ENCODE measurements around the gene HPS3. TPM values are rescaled to one million over a fixed set of nuclear protein-coding genes. Genes with fewer than 3 reads are reported as not detected.

Gene HPS3, protein sequence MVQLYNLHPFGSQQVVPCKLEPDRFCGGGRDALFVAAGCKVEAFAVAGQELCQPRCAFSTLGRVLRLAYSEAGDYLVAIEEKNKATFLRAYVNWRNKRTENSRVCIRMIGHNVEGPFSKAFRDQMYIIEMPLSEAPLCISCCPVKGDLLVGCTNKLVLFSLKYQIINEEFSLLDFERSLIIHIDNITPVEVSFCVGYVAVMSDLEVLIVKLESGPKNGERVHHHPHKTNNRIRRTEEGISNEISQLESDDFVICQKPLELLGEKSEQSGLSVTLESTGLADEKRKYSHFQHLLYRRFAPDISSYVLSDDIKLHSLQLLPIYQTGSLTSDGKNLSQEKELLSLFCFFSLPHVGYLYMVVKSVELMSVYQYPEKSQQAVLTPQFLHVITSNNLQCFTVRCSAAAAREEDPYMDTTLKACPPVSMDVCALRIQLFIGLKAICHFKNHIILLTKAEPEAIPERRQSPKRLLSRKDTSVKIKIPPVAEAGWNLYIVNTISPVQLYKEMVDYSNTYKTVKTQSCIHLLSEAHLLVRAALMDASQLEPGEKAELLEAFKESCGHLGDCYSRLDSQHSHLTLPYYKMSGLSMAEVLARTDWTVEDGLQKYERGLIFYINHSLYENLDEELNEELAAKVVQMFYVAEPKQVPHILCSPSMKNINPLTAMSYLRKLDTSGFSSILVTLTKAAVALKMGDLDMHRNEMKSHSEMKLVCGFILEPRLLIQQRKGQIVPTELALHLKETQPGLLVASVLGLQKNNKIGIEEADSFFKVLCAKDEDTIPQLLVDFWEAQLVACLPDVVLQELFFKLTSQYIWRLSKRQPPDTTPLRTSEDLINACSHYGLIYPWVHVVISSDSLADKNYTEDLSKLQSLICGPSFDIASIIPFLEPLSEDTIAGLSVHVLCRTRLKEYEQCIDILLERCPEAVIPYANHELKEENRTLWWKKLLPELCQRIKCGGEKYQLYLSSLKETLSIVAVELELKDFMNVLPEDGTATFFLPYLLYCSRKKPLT
- total RNA-seq (2022; extraction: Qiagen RNA extraction; ENCODE audit: low read depth), result 34.7 to 44.6 TPM (median 38.2 TPM) in 5 replicates

DNA sequence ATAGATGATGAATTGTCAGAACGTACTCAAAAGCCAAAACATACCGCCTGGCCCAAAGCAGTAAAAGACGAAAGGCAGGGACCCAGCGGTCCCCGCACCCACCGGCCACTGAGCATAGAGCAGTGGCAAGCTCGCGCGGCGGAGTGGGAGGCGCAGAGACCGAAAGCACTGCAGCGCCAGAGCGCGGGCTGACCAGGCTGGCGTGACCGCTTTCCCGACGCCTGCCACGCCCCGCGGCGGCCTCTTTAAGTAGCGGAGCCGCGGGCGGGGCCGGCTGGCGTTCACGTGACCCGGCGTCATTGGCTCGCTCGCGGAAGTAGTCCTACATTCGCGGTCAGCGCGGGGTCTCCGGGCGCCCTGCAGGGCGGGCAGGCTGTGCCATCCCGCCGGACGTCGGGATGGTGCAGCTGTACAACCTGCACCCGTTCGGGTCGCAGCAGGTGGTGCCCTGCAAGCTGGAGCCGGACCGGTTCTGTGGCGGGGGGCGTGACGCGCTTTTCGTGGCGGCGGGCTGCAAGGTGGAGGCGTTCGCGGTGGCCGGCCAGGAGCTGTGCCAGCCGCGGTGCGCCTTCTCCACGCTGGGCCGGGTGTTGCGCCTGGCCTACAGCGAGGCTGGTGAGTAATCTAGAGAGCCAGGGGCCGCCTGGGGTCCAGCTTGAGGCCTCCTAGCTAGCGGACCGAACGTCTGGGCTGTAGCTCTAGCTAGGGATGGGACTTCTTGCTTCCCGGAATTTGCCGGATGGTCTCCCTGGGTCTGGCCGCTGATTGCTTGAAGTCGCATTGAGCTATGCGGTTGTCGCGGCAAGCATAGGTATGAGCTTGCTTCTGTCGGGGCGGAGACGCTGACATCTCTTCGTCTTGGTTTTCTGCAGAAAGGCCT lies at the start of gene HPS3:
HPS3 (plus strand) TSS at position 313 of the 880 bp plus-strand sequence; CDS start at position 399, 86 bp downstream.

DNA sequence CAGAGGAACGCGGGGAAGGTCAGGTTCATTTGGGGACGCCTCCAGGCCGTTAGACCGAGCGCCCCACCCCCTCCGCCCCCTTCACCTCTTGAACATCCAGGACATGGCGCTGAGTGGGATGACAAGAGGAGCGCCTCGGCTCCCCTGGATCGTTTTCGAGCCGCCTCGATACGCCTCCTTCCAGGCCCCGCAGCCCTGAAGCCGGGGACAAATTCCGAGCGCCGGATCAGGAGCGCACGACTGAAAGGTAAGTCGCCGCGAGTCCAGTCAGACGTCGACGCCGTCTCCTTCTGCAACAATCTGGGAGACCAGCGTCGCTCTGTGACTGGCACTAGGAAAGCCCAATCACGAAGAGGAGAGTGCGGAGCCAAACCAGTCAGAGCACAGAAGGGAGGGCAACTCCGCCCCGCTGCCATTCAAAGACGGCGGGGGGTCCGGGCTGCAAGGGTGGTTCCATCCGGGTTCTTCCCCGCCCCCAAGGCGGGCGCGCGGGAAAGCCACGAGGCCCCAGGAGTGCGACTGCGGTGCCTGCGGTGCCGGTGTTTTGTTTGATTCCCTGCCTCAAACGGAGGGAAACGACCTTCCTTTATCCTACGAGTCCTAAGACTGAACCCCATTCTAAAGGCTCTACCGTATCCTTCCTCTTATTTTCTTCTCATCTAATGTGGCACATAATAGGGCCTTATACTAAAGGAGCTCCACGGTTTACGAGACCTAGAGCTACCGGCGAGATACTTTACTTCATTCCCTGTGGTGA lies 43.0 kb upstream of the HPS3 start, which contains the start of gene HLTF:
HLTF (minus strand) TSS at position 302 of the 757 bp plus-strand sequence; CDS start at position 105, 197 bp downstream.

DNA sequence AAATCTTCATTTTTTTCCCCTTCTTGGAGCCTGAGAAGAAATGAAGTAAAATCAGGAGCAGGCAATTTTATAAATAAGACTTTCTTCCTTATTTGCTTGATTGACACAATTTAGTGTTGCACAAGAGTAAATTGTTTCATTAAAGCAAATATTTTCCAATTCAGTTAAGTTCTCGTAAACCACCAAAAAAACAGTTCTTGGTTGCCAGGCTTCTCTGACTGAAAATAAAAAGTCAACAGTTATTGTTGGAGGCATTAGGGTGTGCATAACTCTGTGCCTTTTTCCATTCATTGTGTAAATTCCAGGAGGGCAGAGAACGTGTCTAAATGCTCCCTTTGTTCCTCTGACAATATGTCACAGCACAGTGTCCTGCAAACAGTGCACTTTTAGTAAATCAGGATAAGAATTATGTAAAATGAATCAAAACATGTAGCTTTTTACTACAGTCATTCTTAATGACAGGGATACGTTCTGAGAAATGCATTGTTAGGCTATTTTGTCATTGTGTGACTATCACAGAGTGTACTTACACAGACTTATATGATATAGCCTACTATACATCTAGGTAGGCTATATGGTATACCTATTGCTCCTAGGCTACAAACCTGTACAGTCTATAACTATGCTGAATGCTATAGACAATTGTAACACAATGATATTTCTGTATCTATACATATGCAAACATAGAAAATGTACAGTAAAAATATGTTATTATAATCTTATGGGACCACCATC lies 92.5 kb downstream of the HPS3 start, which contains the start of gene CP:
CP (minus strand) TSS at position 47 of the 735 bp plus-strand sequence; CDS start at position 10, 37 bp downstream.

Other genes with a start within 250 kb of the HPS3 start
- gene GYG1, start 138.1 kb upstream of the HPS3 start, total RNA-seq (2022; extraction: Qiagen RNA extraction; ENCODE audit: low read depth), result 34.9 to 42.6 TPM (median 38.8 TPM) in 5 replicates
- gene HLTF, start 43.1 kb upstream of the HPS3 start, total RNA-seq (2022; extraction: Qiagen RNA extraction; ENCODE audit: low read depth), result 14.4 to 24.9 TPM (median 21.4 TPM) in 5 replicates
- gene CP, start 92.2 kb downstream of the HPS3 start, total RNA-seq (2022; extraction: Qiagen RNA extraction; ENCODE audit: low read depth), result 3.8 to 7.8 TPM (median 6.4 TPM) in 5 replicates
- gene TM4SF18, start 204.0 kb downstream of the HPS3 start, total RNA-seq (2022; extraction: Qiagen RNA extraction; ENCODE audit: low read depth), result 44.7 to 51.2 TPM (median 50.3 TPM) in 5 replicates
- 1,538 to 2,747 TPM (median 1,894 TPM) in 5 replicates for gene TM4SF1, start 248.0 kb downstream of the HPS3 start, total RNA-seq (2022; extraction: Qiagen RNA extraction; ENCODE audit: low read depth)